H1 (cell line): ENCODE results near the gene ORC5. TPM values are rescaled to one million over a fixed set of nuclear protein-coding genes. Genes with fewer than 3 reads are reported as not detected.

ENCODE experiments used
- MAFK ChIP-seq: IDR thresholded peaks from 2 replicates; pipeline ENCODE4 v1.6.1; 2012; ENCODE audit warnings: low read depth, mild to moderate bottlenecking, improper control_type of control experiment, low read length
- RAD21 ChIP-seq, 2 experiments: IDR thresholded peaks in 1 of 2; conservative IDR thresholded peaks in 1 of 2; 2 replicates each; pipeline ENCODE4 v1.6.1; 2011; ENCODE audit warnings: low read depth in 2 of 2, low read length in 2 of 2, improper control_type of control experiment in 1 of 2, inconsistent platforms in 1 of 2, mild to moderate bottlenecking in 1 of 2, moderate library complexity in 1 of 2
- RFX5 ChIP-seq: IDR thresholded peaks from 2 replicates; pipeline ENCODE4 v1.6.1; 2011; ENCODE audit warnings: low read depth, low read length, improper control_type of control experiment, borderline replicate concordance
- SIN3A ChIP-seq, 2 experiments: IDR thresholded peaks in 1 of 2; conservative IDR thresholded peaks in 1 of 2; 2 replicates each; pipeline ENCODE4 v1.6.1; 2011 to 2012; ENCODE audit warnings: low read length in 2 of 2, improper control_type of control experiment in 1 of 2, low read depth in 1 of 2, mild to moderate bottlenecking in 1 of 2
- SIX5 ChIP-seq: IDR thresholded peaks from 2 replicates; pipeline ENCODE4 v1.6.1; 2011; ENCODE audit warnings: mild to moderate bottlenecking, low read depth, low read length
- ZNF274 ChIP-seq: IDR thresholded peaks from 2 replicates; pipeline ENCODE4 v1.7.0; 2012; ENCODE audit warnings: low read length, borderline replicate concordance; ENCODE audit errors: extremely low read depth
- polyA plus RNA-seq, 7 experiments: library from polyadenylated mRNA; depleted of rRNA in 3 of 7; stranded (reverse) in 5 of 7; unstranded in 2 of 7; fragments of >200 nt in 5 of 7; fragments of 200-250 nt in 2 of 7; gene quantifications; 1 replicate in 5 of 7; 2 replicates in 1 of 7; 4 replicates in 1 of 7; pipeline versions ENCODE4 v1.2.1 to v1.2.3, GENCODE V29; 2011 to 2013; ENCODE audit warnings: missing spikeins in 2 of 7, mixed read lengths in 2 of 7
- total RNA-seq: library from RNA; stranded (reverse); fragmentation: NEBNext Ultra II Directional; extraction: Animal tissue kit (Norgen Biotek cat#: 25700); gene quantifications from 2 replicates; pipeline ENCODE4 v1.2.1, GENCODE V29; 2021
- TF ChIP-seq, protein P1 (sequence below), 3 experiments: IDR thresholded peaks; 1 replicate in 2 of 3; 2 replicates in 1 of 3; pipeline versions ENCODE4 v1.5.1 to v1.6.1; 2011; ENCODE audit warnings: low read length in 3 of 3, mild to moderate bottlenecking in 3 of 3, inconsistent platforms in 2 of 3, low read depth in 1 of 3, moderate library complexity in 1 of 3; ENCODE audit not compliant: insufficient read depth in 1 of 3; ENCODE audit errors: control extremely low read depth in 1 of 3
- TF ChIP-seq, protein P2 (sequence below): IDR thresholded peaks from 2 replicates; pipeline ENCODE4 v1.6.1; 2012; ENCODE audit warnings: inconsistent platforms

Gene ORC5
- total and polyA plus RNA-seq, 2 of the 8 experiments (the other 6 are each of a cell fraction or from before 2014, with no cell fraction given), result 7.7 to 19.9 TPM

- TF ChIP-seq, protein P1, sequence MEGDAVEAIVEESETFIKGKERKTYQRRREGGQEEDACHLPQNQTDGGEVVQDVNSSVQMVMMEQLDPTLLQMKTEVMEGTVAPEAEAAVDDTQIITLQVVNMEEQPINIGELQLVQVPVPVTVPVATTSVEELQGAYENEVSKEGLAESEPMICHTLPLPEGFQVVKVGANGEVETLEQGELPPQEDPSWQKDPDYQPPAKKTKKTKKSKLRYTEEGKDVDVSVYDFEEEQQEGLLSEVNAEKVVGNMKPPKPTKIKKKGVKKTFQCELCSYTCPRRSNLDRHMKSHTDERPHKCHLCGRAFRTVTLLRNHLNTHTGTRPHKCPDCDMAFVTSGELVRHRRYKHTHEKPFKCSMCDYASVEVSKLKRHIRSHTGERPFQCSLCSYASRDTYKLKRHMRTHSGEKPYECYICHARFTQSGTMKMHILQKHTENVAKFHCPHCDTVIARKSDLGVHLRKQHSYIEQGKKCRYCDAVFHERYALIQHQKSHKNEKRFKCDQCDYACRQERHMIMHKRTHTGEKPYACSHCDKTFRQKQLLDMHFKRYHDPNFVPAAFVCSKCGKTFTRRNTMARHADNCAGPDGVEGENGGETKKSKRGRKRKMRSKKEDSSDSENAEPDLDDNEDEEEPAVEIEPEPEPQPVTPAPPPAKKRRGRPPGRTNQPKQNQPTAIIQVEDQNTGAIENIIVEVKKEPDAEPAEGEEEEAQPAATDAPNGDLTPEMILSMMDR (IDR thresholded peaks at IDR 0.05; ENCODE audit: control extremely low read depth in 1 of 3, insufficient read depth in 1 of 3, low read depth in 1 of 3, low read length in 3 of 3), result peak in 2 of 3 experiments; percentile 13 to 39; a peak in 2 of 4 replicates
- TF ChIP-seq SIN3A (conservative IDR thresholded peaks at IDR 0.05 in 1 of 2, IDR thresholded peaks at IDR 0.05 in 1 of 2; ENCODE audit: low read depth in 1 of 2, low read length in 2 of 2), result no peak
- TF ChIP-seq SIX5, result no peak
- TF ChIP-seq RAD21 (IDR thresholded peaks at IDR 0.05 in 1 of 2, conservative IDR thresholded peaks at IDR 0.05 in 1 of 2; ENCODE audit: low read depth in 2 of 2, low read length in 2 of 2), result peak; percentile 14 to 17; a peak in 1 of 4 replicates
- no peak for TF ChIP-seq ZNF274
- TF ChIP-seq, protein P2, sequence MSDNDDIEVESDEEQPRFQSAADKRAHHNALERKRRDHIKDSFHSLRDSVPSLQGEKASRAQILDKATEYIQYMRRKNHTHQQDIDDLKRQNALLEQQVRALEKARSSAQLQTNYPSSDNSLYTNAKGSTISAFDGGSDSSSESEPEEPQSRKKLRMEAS, result no peak
- TF ChIP-seq MAFK, result no peak
- no peak for TF ChIP-seq RFX5
- TF ChIP-seq, all 59 proteins: peak for 2
These were observed 44.8 kb upstream of the ORC5 start (continued) for GRCh38 chr7:104252409-104253134.
